Uterus (tissue), 4 donors: ENCODE results near the gene MAGEA9. TPM values are rescaled to one million over a fixed set of nuclear protein-coding genes. Genes with fewer than 3 reads are reported as not detected.
A peak's percentile ranks its signal among the peaks of the same experiment; 100 is the strongest.

Experiments used
- DNase-seq, 2 donors: peaks; one replicate each; pipeline ENCODE4 v3.0.0-alpha.2; 2019 to 2020
- H3K27ac ChIP-seq, 2 donors: fragments of 200-600 bp; sonication (generic); 1 replicate in 1 of 2; 2 replicates in 1 of 2; pipeline ENCODE4 v1.5.1; 2016 to 2018
- H3K27me3 ChIP-seq, 2 donors: fragments of 200-600 bp; sonication (generic); one replicate each; pipeline ENCODE4 v1.5.1; 2018 to 2019; ENCODE audit warnings: control low read depth in 1 of 2
- H3K36me3 ChIP-seq, 2 donors: fragments of 200-600 bp; sonication (generic); one replicate each; pipeline ENCODE4 v1.5.1; 2019; ENCODE audit warnings: control low read depth in 1 of 2
- H3K4me1 ChIP-seq, 2 donors: fragments of 200-600 bp; sonication (generic); one replicate each; pipeline ENCODE4 v1.5.1; 2018 to 2019; ENCODE audit warnings: control low read depth in 1 of 2
- H3K4me3 ChIP-seq, 2 donors: fragments of 200-600 bp; sonication (generic); 1 replicate in 1 of 2; 2 replicates in 1 of 2; pipeline ENCODE4 v1.5.1; 2018 to 2019; ENCODE audit warnings: mild to moderate bottlenecking in 1 of 2
- H3K9me3 ChIP-seq, 2 donors: fragments of 200-600 bp; sonication (generic); one replicate each; pipeline ENCODE4 v1.5.1; 2019; ENCODE audit warnings: control low read depth in 1 of 2
- CTCF ChIP-seq, 4 experiments: fragments of 200-600 bp in 2 of 4; fragments of 450-650 bp in 2 of 4; sonication (generic) in 2 of 4; IDR thresholded peaks; one replicate each; pipeline ENCODE4 v1.5.1; 2016 to 2019; ENCODE audit warnings: antibody characterized with exemption in 4 of 4, mild to moderate bottlenecking in 2 of 4, moderate library complexity in 1 of 4
- POLR2A ChIP-seq, 2 donors: fragments of 450-650 bp; IDR thresholded peaks; one replicate each; pipeline ENCODE4 v1.6.1; 2016; ENCODE audit warnings: antibody characterized with exemption in 2 of 2, mild to moderate bottlenecking in 1 of 2, moderate library complexity in 1 of 2
- intact Hi-C: fragments of 100-400 bp; cut with DNase I; formaldehyde crosslinking; loops from one replicate; pipeline ENCODE4 v1.15.1; 2023; ENCODE audit warnings: low total_unique reads
- total RNA-seq, 4 donors: library from RNA; depleted of rRNA in 3 of 4; stranded (reverse); fragments of >200 nt in 3 of 4; gene quantifications; one replicate each; pipeline versions ENCODE4 v1.1.0 to v1.2.4, GENCODE V29; 2014 to 2023
- donor health status: DM: yes; HTN: yes; CAD: no.

MAGEA9 gene
- total RNA-seq, 4 donors from 2014 or later: not detected

GRCh38 chrX:149818652-149819051, 36.9 kb downstream of the MAGEA9 start:
- no peak for DNase-seq
- no peak for TF ChIP-seq POLR2A (IDR thresholded peaks at IDR 0.05)
- no peak for TF ChIP-seq CTCF (IDR thresholded peaks at IDR 0.05)

GRCh38 chrX:149819371-149819770, 37.6 kb downstream of the MAGEA9 start:
- Histone ChIP-seq H3K36me3 (no peaks in the 10 kb centered on the region), H3K9me3 (no peaks in the 10 kb centered on the region), H3K27me3 (no peaks in the 10 kb centered on the region), H3K27ac (no peak overlapping the region), H3K4me1 (no peaks in the 10 kb centered on the region), H3K4me3 (no peak overlapping the region)
- intact Hi-C loops: no loop called here
- DNase-seq: no peak
- no peak for TF ChIP-seq POLR2A (IDR thresholded peaks at IDR 0.05)
- no peak for TF ChIP-seq CTCF (IDR thresholded peaks at IDR 0.05)

More at GRCh38 chrX:149818652-149819051, 36.9 kb downstream of the MAGEA9 start:
- Histone ChIP-seq H3K27ac (no peak overlapping the region), H3K9me3 (no peaks in the 10 kb centered on the region), H3K36me3 (no peaks in the 10 kb centered on the region), H3K27me3 (no peaks in the 10 kb centered on the region), H3K4me3 (no peak overlapping the region), H3K4me1 (no peaks in the 10 kb centered on the region)
- intact Hi-C loops: no loop called here

GRCh38 chrX:149825424-149825823, 43.7 kb downstream of the MAGEA9 start:
- TF ChIP-seq POLR2A (IDR thresholded peaks at IDR 0.05): no peak
- no peak for TF ChIP-seq CTCF (IDR thresholded peaks at IDR 0.05)
- no peaks in the 10 kb centered on the region for H3K4me1 ChIP-seq
- H3K4me3 ChIP-seq: no peak overlapping the region
- H3K9me3 ChIP-seq: no peaks in the 10 kb centered on the region
- intact Hi-C loops: no loop called here
- H3K27ac ChIP-seq: no peak overlapping the region
- H3K27me3 ChIP-seq: no peaks in the 10 kb centered on the region
- H3K36me3 ChIP-seq: no peaks in the 10 kb centered on the region
- no peak for DNase-seq

- DNase-seq: no peak
- Histone ChIP-seq H3K27me3 (no peaks in the 10 kb centered on the region), H3K27ac (no peak overlapping the region), H3K9me3 (no peaks in the 10 kb centered on the region), H3K4me1 (no peaks in the 10 kb centered on the region), H3K4me3 (no peak overlapping the region), H3K36me3 (no peaks in the 10 kb centered on the region)
- intact Hi-C loops: no loop called here
- no peak for TF ChIP-seq POLR2A (IDR thresholded peaks at IDR 0.05)
- TF ChIP-seq CTCF (IDR thresholded peaks at IDR 0.05): no peak
Observed at GRCh38 chrX:149827254-149827653, 45.5 kb downstream of the MAGEA9 start.

DNA sequence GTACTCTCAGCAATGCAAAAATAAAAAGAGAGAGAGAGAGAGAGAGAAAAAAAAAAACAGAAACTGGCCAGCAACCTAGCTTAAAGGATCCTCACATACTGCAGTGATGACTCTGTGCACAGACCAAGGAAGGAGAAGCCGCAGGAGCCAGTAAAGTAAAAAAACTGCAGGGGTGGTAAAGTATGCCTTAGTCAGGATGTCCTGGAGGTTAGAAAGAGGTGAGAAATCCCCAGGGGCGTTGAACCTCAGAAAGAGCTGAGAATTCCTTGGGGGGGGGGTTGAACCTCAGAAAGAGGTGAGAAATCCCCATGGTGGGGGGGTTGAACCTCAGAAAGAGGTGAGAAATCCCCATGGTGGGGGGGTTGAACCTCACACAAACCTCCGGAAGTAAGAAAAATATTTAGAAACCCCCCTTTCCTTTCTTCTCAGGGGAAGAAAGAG, 48.0 kb downstream of the MAGEA9 start:
- no peaks in the 10 kb centered on the region for H3K27me3 ChIP-seq
- H3K36me3 ChIP-seq: no peaks in the 10 kb centered on the region
- no peaks in the 10 kb centered on the region for H3K4me1 ChIP-seq
- no peak for DNase-seq
- peak overlapping the region; percentile 25 to 29 for H3K4me3 ChIP-seq
- no peaks in the 10 kb centered on the region for H3K9me3 ChIP-seq
- intact Hi-C loops: no loop called here
- TF ChIP-seq CTCF (IDR thresholded peaks at IDR 0.05) (no peak), POLR2A (IDR thresholded peaks at IDR 0.05) (no peak)
- peak overlapping the region; percentile 37 to 81 for H3K27ac ChIP-seq
